ENCODE measurements around the gene PCDH9.
"Not testable (repeated sequence)": the region's sequence is repeated elsewhere in the genome, so short reads cannot be mapped to it uniquely, and the experiment has no call there.

Gene PCDH9

GRCh38 chr13:66895780-66896179, 334.4 kb downstream of the PCDH9 start:
- no peaks in the 10 kb centered on the region for H3K4me1 ChIP-seq (ENCODE audit: control insufficient read depth, insufficient read depth, low read length)
- no peak overlapping the region for H3K4me3 ChIP-seq (ENCODE audit: low read length)
- no peaks in the 10 kb centered on the region for H3K36me3 ChIP-seq (ENCODE audit: control insufficient read depth, insufficient read depth, low read length)
- H3K9me3 ChIP-seq (ENCODE audit: control insufficient read depth, low read length), result no peaks in the 10 kb centered on the region
- no peak overlapping the region for H3K9ac ChIP-seq (ENCODE audit: low read length)
- no peaks in the 10 kb centered on the region for H3K27me3 ChIP-seq (ENCODE audit: control insufficient read depth, insufficient read depth, low read length)

DNA sequence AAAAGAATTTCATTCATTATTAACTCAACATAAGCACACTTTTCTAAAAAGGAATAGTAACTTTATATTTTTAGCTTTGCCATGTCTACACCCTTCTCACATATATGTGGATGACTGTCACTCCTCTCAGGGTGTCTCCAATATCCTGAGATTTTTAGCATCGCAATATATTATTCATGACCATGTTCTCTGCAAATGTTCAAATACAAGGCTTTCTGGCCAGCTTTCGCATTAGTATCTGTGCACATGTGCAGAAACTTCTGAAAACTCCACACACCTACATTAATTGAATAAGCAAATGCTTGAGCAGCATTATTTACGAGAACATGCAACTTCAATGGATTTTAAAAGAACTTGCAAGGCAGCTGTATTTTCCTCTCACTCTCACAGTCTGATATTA, 334.8 kb downstream of the PCDH9 start:
- H3K9me3 ChIP-seq (ENCODE audit: control insufficient read depth, low read length), result no peaks in the 10 kb centered on the region
- H3K4me1 ChIP-seq (ENCODE audit: control insufficient read depth, insufficient read depth, low read length), result no peaks in the 10 kb centered on the region
- H3K4me3 ChIP-seq (ENCODE audit: low read length), result no peak overlapping the region
- no peaks in the 10 kb centered on the region for H3K27me3 ChIP-seq (ENCODE audit: control insufficient read depth, insufficient read depth, low read length)
- H3K9ac ChIP-seq (ENCODE audit: low read length), result no peak overlapping the region
- H3K36me3 ChIP-seq (ENCODE audit: control insufficient read depth, insufficient read depth, low read length), result no peaks in the 10 kb centered on the region

DNA sequence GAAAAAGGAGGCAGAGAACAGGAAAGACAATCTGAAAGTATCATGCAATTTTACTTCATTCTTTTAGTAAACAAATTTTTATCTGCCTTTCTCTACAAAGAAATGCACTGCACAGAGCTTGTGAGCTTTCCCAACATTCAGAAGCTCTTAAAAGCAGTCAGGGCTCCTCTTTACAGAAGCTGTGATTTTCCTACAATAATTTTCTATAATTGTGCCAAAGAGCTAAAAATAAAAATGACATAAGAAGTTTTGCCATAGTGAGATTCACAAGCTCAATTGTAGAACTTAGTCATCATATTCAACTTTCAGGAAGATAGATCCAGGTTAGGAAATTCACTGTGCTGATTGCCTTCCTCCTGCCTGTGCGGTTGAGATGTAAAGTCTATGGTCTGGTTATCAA, 341.4 kb downstream of the PCDH9 start:
- no peaks in the 10 kb centered on the region for H3K9me3 ChIP-seq (ENCODE audit: control insufficient read depth, low read length)
- no peaks in the 10 kb centered on the region for H3K36me3 ChIP-seq (ENCODE audit: control insufficient read depth, insufficient read depth, low read length)
- no peaks in the 10 kb centered on the region for H3K4me1 ChIP-seq (ENCODE audit: control insufficient read depth, insufficient read depth, low read length)
- H3K9ac ChIP-seq (ENCODE audit: low read length), result no peak overlapping the region
- H3K4me3 ChIP-seq (ENCODE audit: low read length), result no peak overlapping the region
- no peaks in the 10 kb centered on the region for H3K27me3 ChIP-seq (ENCODE audit: control insufficient read depth, insufficient read depth, low read length)

GRCh38 chr13:66887088-66887487, 343.0 kb downstream of the PCDH9 start:
- no peaks in the 10 kb centered on the region for H3K36me3 ChIP-seq (ENCODE audit: control insufficient read depth, insufficient read depth, low read length)
- H3K4me1 ChIP-seq (ENCODE audit: control insufficient read depth, insufficient read depth, low read length), result no peaks in the 10 kb centered on the region
- no peak overlapping the region for H3K9ac ChIP-seq (ENCODE audit: low read length)
- no peaks in the 10 kb centered on the region for H3K9me3 ChIP-seq (ENCODE audit: control insufficient read depth, low read length)
- H3K27me3 ChIP-seq (ENCODE audit: control insufficient read depth, insufficient read depth, low read length), result no peaks in the 10 kb centered on the region
- H3K4me3 ChIP-seq (ENCODE audit: low read length), result no peak overlapping the region

DNA sequence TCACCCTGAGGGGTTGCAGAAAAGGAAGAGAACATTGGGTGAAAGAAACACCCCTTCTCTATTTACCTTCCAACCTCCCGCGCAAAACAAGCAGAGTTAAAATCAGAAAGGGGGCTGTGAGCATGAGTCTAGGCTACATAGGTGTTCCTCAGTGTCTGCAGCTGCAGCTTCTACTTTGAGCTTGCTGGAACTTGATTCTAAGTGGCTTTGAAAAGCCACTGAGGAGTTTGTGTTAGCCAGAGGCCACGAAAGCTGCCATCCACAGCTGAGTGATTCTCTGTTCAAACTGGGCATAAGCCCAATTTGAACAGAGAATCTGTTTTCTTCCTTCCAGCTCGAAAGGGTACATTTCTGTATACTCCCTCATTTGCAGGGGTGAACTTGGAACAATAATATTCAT, 343.9 kb downstream of the PCDH9 start:
- H3K4me3 ChIP-seq (ENCODE audit: low read length), result no peak overlapping the region
- no peak overlapping the region for H3K9ac ChIP-seq (ENCODE audit: low read length)
- H3K9me3 ChIP-seq (ENCODE audit: control insufficient read depth, low read length), result no peaks in the 10 kb centered on the region
- no peaks in the 10 kb centered on the region for H3K27me3 ChIP-seq (ENCODE audit: control insufficient read depth, insufficient read depth, low read length)
- no peaks in the 10 kb centered on the region for H3K4me1 ChIP-seq (ENCODE audit: control insufficient read depth, insufficient read depth, low read length)
- H3K36me3 ChIP-seq (ENCODE audit: control insufficient read depth, insufficient read depth, low read length), result no peaks in the 10 kb centered on the region

DNA sequence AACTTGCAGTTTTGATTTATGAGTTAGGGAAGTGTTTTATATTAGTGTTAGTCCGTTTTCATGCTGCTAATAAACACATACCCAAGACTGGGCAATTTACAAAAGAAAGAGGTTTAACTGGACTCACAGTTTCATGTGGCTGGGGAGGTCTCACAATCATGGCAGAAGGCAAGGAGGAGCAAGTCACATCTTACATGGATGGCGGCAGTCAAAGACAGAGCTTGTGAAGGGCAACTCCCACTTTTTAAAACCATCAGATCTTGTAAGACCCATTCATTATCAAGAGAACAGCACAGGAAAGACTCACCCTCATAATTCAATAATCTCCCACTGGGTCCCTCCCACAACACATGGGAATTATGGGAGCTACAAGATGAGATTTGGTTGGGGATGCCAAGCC, 349.0 kb downstream of the PCDH9 start:
- H3K9me3 ChIP-seq (ENCODE audit: control insufficient read depth, low read length); H3K4me1 ChIP-seq (ENCODE audit: control insufficient read depth, insufficient read depth, low read length): not testable (repeated sequence)

GRCh38 chr13:66879988-66880387, 350.1 kb downstream of the PCDH9 start:
- Histone ChIP-seq H3K9me3 (ENCODE audit: control insufficient read depth, low read length) (no peaks in the 10 kb centered on the region), H3K4me1 (ENCODE audit: control insufficient read depth, insufficient read depth, low read length) (no peaks in the 10 kb centered on the region), H3K9ac (ENCODE audit: low read length) (no peak overlapping the region), H3K36me3 (ENCODE audit: control insufficient read depth, insufficient read depth, low read length) (no peaks in the 10 kb centered on the region), H3K4me3 (ENCODE audit: low read length) (no peak overlapping the region), H3K27me3 (ENCODE audit: control insufficient read depth, insufficient read depth, low read length) (no peaks in the 10 kb centered on the region)

More for the DNA sequence above, 349.0 kb downstream of the PCDH9 start:
- not testable (repeated sequence) for H3K27me3 ChIP-seq (ENCODE audit: control insufficient read depth, insufficient read depth, low read length); H3K36me3 ChIP-seq (ENCODE audit: control insufficient read depth, insufficient read depth, low read length); H3K4me3 ChIP-seq (ENCODE audit: low read length); H3K9ac ChIP-seq (ENCODE audit: low read length)

DNA sequence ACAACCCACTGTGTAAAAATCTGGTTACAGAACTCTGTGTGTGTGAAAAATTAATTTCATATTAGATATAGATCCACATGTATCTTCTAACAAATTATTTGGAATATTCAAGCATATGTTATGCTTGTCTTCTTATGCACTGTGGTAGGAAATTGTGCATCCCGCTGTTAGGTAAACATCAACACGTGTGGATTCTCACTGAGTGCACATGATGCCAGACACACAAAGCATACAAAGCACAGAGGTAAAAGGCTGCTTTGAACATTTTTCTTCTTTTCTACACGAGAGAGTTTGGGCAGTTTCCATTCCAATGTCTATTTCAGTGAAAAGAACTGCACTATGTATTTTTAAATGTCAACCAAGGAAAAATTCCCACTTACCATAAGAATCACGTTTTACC, 354.9 kb downstream of the PCDH9 start:
- Histone ChIP-seq H3K36me3 (ENCODE audit: control insufficient read depth, insufficient read depth, low read length) (no peaks in the 10 kb centered on the region), H3K27me3 (ENCODE audit: control insufficient read depth, insufficient read depth, low read length) (no peaks in the 10 kb centered on the region), H3K4me1 (ENCODE audit: control insufficient read depth, insufficient read depth, low read length) (no peaks in the 10 kb centered on the region), H3K9me3 (ENCODE audit: control insufficient read depth, low read length) (no peaks in the 10 kb centered on the region), H3K9ac (ENCODE audit: low read length) (no peak overlapping the region), H3K4me3 (ENCODE audit: low read length) (no peak overlapping the region)

- Histone ChIP-seq H3K36me3 (ENCODE audit: control insufficient read depth, insufficient read depth, low read length) (no peaks in the 10 kb centered on the region), H3K27me3 (ENCODE audit: control insufficient read depth, insufficient read depth, low read length) (no peaks in the 10 kb centered on the region), H3K9ac (ENCODE audit: low read length) (no peak overlapping the region), H3K4me3 (ENCODE audit: low read length) (no peak overlapping the region), H3K9me3 (ENCODE audit: control insufficient read depth, low read length) (no peaks in the 10 kb centered on the region), H3K4me1 (ENCODE audit: control insufficient read depth, insufficient read depth, low read length) (no peaks in the 10 kb centered on the region)
These were observed 365.5 kb downstream of the PCDH9 start for GRCh38 chr13:66864627-66865026.

GRCh38 chr13:66860878-66861417, 369.2 kb downstream of the PCDH9 start:
- H3K4me3 ChIP-seq (ENCODE audit: low read length), result no peak overlapping the region
- no peaks in the 10 kb centered on the region for H3K4me1 ChIP-seq (ENCODE audit: control insufficient read depth, insufficient read depth, low read length)
- H3K36me3 ChIP-seq (ENCODE audit: control insufficient read depth, insufficient read depth, low read length), result no peaks in the 10 kb centered on the region
- no peaks in the 10 kb centered on the region for H3K27me3 ChIP-seq (ENCODE audit: control insufficient read depth, insufficient read depth, low read length)
- no peaks in the 10 kb centered on the region for H3K9me3 ChIP-seq (ENCODE audit: control insufficient read depth, low read length)
- no peak overlapping the region for H3K9ac ChIP-seq (ENCODE audit: low read length)

GRCh38 chr13:66859934-66860877, 369.9 kb downstream of the PCDH9 start:
- Histone ChIP-seq H3K4me3 (ENCODE audit: low read length) (no peak overlapping the region), H3K9me3 (ENCODE audit: control insufficient read depth, low read length) (no peaks in the 10 kb centered on the region), H3K9ac (ENCODE audit: low read length) (no peak overlapping the region), H3K4me1 (ENCODE audit: control insufficient read depth, insufficient read depth, low read length) (no peaks in the 10 kb centered on the region), H3K36me3 (ENCODE audit: control insufficient read depth, insufficient read depth, low read length) (no peaks in the 10 kb centered on the region), H3K27me3 (ENCODE audit: control insufficient read depth, insufficient read depth, low read length) (no peaks in the 10 kb centered on the region)

DNA sequence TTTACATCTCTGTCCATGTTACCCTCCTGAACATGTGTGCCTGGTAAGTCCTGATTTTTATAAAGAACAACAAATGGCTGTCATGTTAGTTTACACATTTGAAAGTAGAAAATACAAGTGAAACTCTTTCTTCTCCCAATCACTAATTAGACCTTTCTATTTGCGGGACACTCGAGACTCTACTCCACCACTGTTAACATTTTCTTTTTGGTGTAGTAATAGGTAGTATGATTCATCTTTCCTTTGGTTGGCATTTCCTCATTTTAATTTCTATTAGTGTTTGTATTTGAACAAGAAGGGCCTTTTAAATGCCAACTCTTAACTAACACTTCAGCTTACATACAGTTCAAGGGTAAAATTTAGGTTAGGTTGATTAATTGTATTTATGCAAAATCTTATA, 371.1 kb downstream of the PCDH9 start:
- no peak overlapping the region for H3K4me3 ChIP-seq (ENCODE audit: low read length)
- no peaks in the 10 kb centered on the region for H3K36me3 ChIP-seq (ENCODE audit: control insufficient read depth, insufficient read depth, low read length)
- no peak overlapping the region for H3K9ac ChIP-seq (ENCODE audit: low read length)
- H3K4me1 ChIP-seq (ENCODE audit: control insufficient read depth, insufficient read depth, low read length), result no peaks in the 10 kb centered on the region
- H3K27me3 ChIP-seq (ENCODE audit: control insufficient read depth, insufficient read depth, low read length), result no peaks in the 10 kb centered on the region
- H3K9me3 ChIP-seq (ENCODE audit: control insufficient read depth, low read length), result no peaks in the 10 kb centered on the region

All from mucosa of stomach (tissue), 1 donor.